Measurements from ENCODE around the gene RBPJ.

The RBPJ gene

DNA sequence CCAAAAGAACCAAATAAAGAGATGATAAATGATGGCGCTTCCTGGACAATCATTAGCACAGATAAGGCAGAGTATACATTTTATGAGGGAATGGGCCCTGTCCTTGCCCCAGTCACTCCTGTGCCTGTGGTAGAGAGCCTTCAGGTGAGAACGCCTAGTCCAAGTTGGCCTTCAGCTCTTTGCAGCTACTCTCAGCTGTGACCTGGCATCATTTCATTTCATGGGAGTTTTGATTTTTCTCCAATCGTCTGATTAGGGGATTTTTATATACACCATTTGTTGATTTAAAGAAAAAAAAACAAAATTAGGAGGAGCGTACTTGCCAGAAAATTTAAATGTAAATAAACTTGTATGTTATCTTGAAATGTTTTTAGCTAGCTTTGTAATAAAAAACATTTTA, 109.1 kb downstream of the RBPJ start:
- H3K36me3 ChIP-seq (ENCODE audit: control insufficient read depth, insufficient read depth, low read length), result peaks cover 2% of the 10 kb centered on the region
- H2AK5ac ChIP-seq (ENCODE audit: low read length), result no peak overlapping the region
- no peak overlapping the region for H2BK120ac ChIP-seq (ENCODE audit: low read depth, low read length)
- no peak for DNase-seq
- no peak overlapping the region for H3K23ac ChIP-seq (ENCODE audit: low read length)
- H3K79me2 ChIP-seq (ENCODE audit: control insufficient read depth, insufficient read depth, low read length), result no peaks in the 10 kb centered on the region
- H3K4me2 ChIP-seq (ENCODE audit: low read length), result no peak overlapping the region
- no peak overlapping the region for H2BK5ac ChIP-seq (ENCODE audit: low read length)
- H3K27ac ChIP-seq (ENCODE audit: low read depth, low read length), result no peak overlapping the region
- no peak overlapping the region for H4K5ac ChIP-seq (ENCODE audit: low read length)
- H3K4ac ChIP-seq (ENCODE audit: low read depth, low read length), result no peak overlapping the region
- H3K4me3 ChIP-seq (ENCODE audit: low read length), result no peak overlapping the region
- H3K56ac ChIP-seq (ENCODE audit: low read length), result no peak overlapping the region
- no peaks in the 10 kb centered on the region for H3K79me1 ChIP-seq (ENCODE audit: low read length)
- no peak overlapping the region for H4K8ac ChIP-seq (ENCODE audit: low read depth, low read length)
- H2BK15ac ChIP-seq (replicated peaks; ENCODE audit: low read depth), result no peak overlapping the region
- no peak overlapping the region for H3K9ac ChIP-seq (ENCODE audit: low read length)
- no peak overlapping the region for H3K18ac ChIP-seq (ENCODE audit: low read length)
- no peaks in the 10 kb centered on the region for H3K27me3 ChIP-seq (ENCODE audit: insufficient read depth, low read length, poor library complexity)
- no CpG with 5 or more reads among the region's 4 CpGs for WGBS (ENCODE audit: extremely low coverage, insufficient coverage, low lambda C conversion rate)
- H3K4me1 ChIP-seq (ENCODE audit: control insufficient read depth, low read depth, low read length), result no peaks in the 10 kb centered on the region

GRCh38 chr4:26431461-26432180, 110.8 kb downstream of the RBPJ start:
- Histone ChIP-seq H2BK120ac (ENCODE audit: low read depth, low read length) (no peak overlapping the region), H4K5ac (ENCODE audit: low read length) (no peak overlapping the region), H3K56ac (ENCODE audit: low read length) (no peak overlapping the region), H2BK5ac (ENCODE audit: low read length) (no peak overlapping the region), H3K27me3 (ENCODE audit: insufficient read depth, low read length, poor library complexity) (no peaks in the 10 kb centered on the region), H3K36me3 (ENCODE audit: control insufficient read depth, insufficient read depth, low read length) (peaks cover 2% of the 10 kb centered on the region), H2BK15ac (replicated peaks; ENCODE audit: low read depth) (no peak overlapping the region), H3K79me1 (ENCODE audit: low read length) (no peaks in the 10 kb centered on the region), H3K9ac (ENCODE audit: low read length) (no peak overlapping the region), H2AK5ac (ENCODE audit: low read length) (no peak overlapping the region), H3K4me2 (ENCODE audit: low read length) (no peak overlapping the region), H3K27ac (ENCODE audit: low read depth, low read length) (no peak overlapping the region), H3K4me1 (ENCODE audit: control insufficient read depth, low read depth, low read length) (no peaks in the 10 kb centered on the region), H3K18ac (ENCODE audit: low read length) (no peak overlapping the region), H3K4ac (ENCODE audit: low read depth, low read length) (no peak overlapping the region), H4K8ac (ENCODE audit: low read depth, low read length) (no peak overlapping the region), H3K23ac (ENCODE audit: low read length) (no peak overlapping the region), H3K4me3 (ENCODE audit: low read length) (no peak overlapping the region), H3K79me2 (ENCODE audit: control insufficient read depth, insufficient read depth, low read length) (no peaks in the 10 kb centered on the region)
- no peak for DNase-seq
- WGBS (ENCODE audit: extremely low coverage, insufficient coverage, low lambda C conversion rate), result no CpG with 5 or more reads among the region's 2 CpGs

DNA sequence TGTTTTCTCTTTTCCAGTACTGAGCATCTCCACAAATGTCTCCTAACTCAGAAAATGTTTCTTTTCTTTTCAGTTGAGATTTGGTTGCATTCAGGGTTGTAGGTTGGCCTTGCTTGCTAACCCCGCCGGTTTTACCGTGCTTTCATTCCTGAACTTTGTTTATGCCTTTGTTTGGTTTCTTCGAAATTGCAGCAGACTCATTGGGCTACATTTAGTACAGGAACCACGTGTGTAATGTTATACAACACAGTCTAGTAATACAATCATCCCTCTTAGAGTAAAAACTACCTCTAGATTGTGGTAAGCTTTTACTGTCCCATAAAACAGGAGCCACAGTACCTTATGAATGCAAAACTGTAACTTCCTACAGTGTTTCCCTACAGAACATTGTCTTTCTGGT, 111.6 kb downstream of the RBPJ start:
- H3K27ac ChIP-seq (ENCODE audit: low read depth, low read length), result no peak overlapping the region
- no CpG with 5 or more reads among the region's 5 CpGs for WGBS (ENCODE audit: extremely low coverage, insufficient coverage, low lambda C conversion rate)

DNA sequence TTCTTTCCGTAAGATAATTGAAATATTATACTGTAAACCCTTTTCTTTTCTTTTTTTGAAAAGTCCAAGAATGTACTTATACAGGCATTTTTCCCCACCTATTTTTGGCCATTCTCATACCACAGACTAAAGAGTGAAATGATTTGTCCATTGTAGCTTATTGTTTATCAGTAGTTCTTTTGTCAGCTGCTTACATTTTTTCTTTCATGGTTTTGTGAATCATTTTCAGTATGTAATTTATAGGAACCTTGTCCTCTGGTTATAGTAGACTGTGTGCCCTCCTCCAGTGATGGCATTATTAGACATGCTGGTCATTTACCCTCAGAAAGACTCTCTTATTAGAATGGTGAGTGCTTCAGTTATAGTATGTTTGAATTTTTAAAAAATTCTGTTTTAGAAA, 112.7 kb downstream of the RBPJ start:
- no peaks in the 10 kb centered on the region for H3K79me2 ChIP-seq (ENCODE audit: control insufficient read depth, insufficient read depth, low read length)
- no peak overlapping the region for H3K4ac ChIP-seq (ENCODE audit: low read depth, low read length)
- H2BK120ac ChIP-seq (ENCODE audit: low read depth, low read length), result no peak overlapping the region
- no peak overlapping the region for H3K18ac ChIP-seq (ENCODE audit: low read length)
- no peak overlapping the region for H2AK5ac ChIP-seq (ENCODE audit: low read length)
- no peak overlapping the region for H3K56ac ChIP-seq (ENCODE audit: low read length)
- no peak overlapping the region for H3K4me2 ChIP-seq (ENCODE audit: low read length)
- H3K27me3 ChIP-seq (ENCODE audit: insufficient read depth, low read length, poor library complexity), result no peaks in the 10 kb centered on the region
- peaks cover 2% of the 10 kb centered on the region for H3K36me3 ChIP-seq (ENCODE audit: control insufficient read depth, insufficient read depth, low read length)
- H2BK15ac ChIP-seq (replicated peaks; ENCODE audit: low read depth), result no peak overlapping the region
- no peak overlapping the region for H3K4me3 ChIP-seq (ENCODE audit: low read length)
- H3K79me1 ChIP-seq (ENCODE audit: low read length), result no peaks in the 10 kb centered on the region
- H4K8ac ChIP-seq (ENCODE audit: low read depth, low read length), result no peak overlapping the region
- no CpG with 5 or more reads among the region's 1 CpG for WGBS (ENCODE audit: extremely low coverage, insufficient coverage, low lambda C conversion rate)
- no peak overlapping the region for H3K27ac ChIP-seq (ENCODE audit: low read depth, low read length)
- no peak overlapping the region for H3K23ac ChIP-seq (ENCODE audit: low read length)
- DNase-seq, result no peak
- no peak overlapping the region for H3K9ac ChIP-seq (ENCODE audit: low read length)
- H2BK5ac ChIP-seq (ENCODE audit: low read length), result no peak overlapping the region
- no peaks in the 10 kb centered on the region for H3K4me1 ChIP-seq (ENCODE audit: control insufficient read depth, low read depth, low read length)
- no peak overlapping the region for H4K5ac ChIP-seq (ENCODE audit: low read length)

More for the DNA sequence above, 111.6 kb downstream of the RBPJ start:
- H2BK5ac ChIP-seq (ENCODE audit: low read length), result no peak overlapping the region
- H3K56ac ChIP-seq (ENCODE audit: low read length), result no peak overlapping the region
- no peak overlapping the region for H3K18ac ChIP-seq (ENCODE audit: low read length)
- no peak overlapping the region for H2AK5ac ChIP-seq (ENCODE audit: low read length)
- H3K4me3 ChIP-seq (ENCODE audit: low read length), result no peak overlapping the region
- H3K79me2 ChIP-seq (ENCODE audit: control insufficient read depth, insufficient read depth, low read length), result no peaks in the 10 kb centered on the region
- H3K27me3 ChIP-seq (ENCODE audit: insufficient read depth, low read length, poor library complexity), result no peaks in the 10 kb centered on the region
- H2BK15ac ChIP-seq (replicated peaks; ENCODE audit: low read depth), result no peak overlapping the region
- no peak overlapping the region for H4K8ac ChIP-seq (ENCODE audit: low read depth, low read length)
- H3K79me1 ChIP-seq (ENCODE audit: low read length), result no peaks in the 10 kb centered on the region
- no peak overlapping the region for H3K4ac ChIP-seq (ENCODE audit: low read depth, low read length)
- peaks cover 2% of the 10 kb centered on the region for H3K36me3 ChIP-seq (ENCODE audit: control insufficient read depth, insufficient read depth, low read length)
- DNase-seq, result no peak
- no peak overlapping the region for H3K23ac ChIP-seq (ENCODE audit: low read length)
- H3K9ac ChIP-seq (ENCODE audit: low read length), result no peak overlapping the region
- no peak overlapping the region for H2BK120ac ChIP-seq (ENCODE audit: low read depth, low read length)
- H3K4me2 ChIP-seq (ENCODE audit: low read length), result no peak overlapping the region
- H4K5ac ChIP-seq (ENCODE audit: low read length), result no peak overlapping the region
- no peaks in the 10 kb centered on the region for H3K4me1 ChIP-seq (ENCODE audit: control insufficient read depth, low read depth, low read length)

- Histone ChIP-seq H3K79me1 (ENCODE audit: low read length) (no peaks in the 10 kb centered on the region), H3K4ac (ENCODE audit: low read depth, low read length) (no peak overlapping the region), H3K56ac (ENCODE audit: low read length) (no peak overlapping the region), H3K4me3 (ENCODE audit: low read length) (no peak overlapping the region), H3K9ac (ENCODE audit: low read length) (no peak overlapping the region), H3K36me3 (ENCODE audit: control insufficient read depth, insufficient read depth, low read length) (peaks cover 2% of the 10 kb centered on the region), H3K4me1 (ENCODE audit: control insufficient read depth, low read depth, low read length) (no peaks in the 10 kb centered on the region), H3K23ac (ENCODE audit: low read length) (no peak overlapping the region), H3K18ac (ENCODE audit: low read length) (no peak overlapping the region), H4K8ac (ENCODE audit: low read depth, low read length) (no peak overlapping the region), H3K27me3 (ENCODE audit: insufficient read depth, low read length, poor library complexity) (no peaks in the 10 kb centered on the region), H2AK5ac (ENCODE audit: low read length) (no peak overlapping the region), H3K4me2 (ENCODE audit: low read length) (no peak overlapping the region), H2BK15ac (replicated peaks; ENCODE audit: low read depth) (no peak overlapping the region), H4K5ac (ENCODE audit: low read length) (no peak overlapping the region), H2BK5ac (ENCODE audit: low read length) (no peak overlapping the region), H3K79me2 (ENCODE audit: control insufficient read depth, insufficient read depth, low read length) (no peaks in the 10 kb centered on the region), H3K27ac (ENCODE audit: low read depth, low read length) (no peak overlapping the region), H2BK120ac (ENCODE audit: low read depth, low read length) (no peak overlapping the region)
- no CpG with 5 or more reads among the region's 2 CpGs for WGBS (ENCODE audit: extremely low coverage, insufficient coverage, low lambda C conversion rate)
- no peak for DNase-seq
Observed at GRCh38 chr4:26434030-26434639, 113.3 kb downstream of the RBPJ start.

DNA sequence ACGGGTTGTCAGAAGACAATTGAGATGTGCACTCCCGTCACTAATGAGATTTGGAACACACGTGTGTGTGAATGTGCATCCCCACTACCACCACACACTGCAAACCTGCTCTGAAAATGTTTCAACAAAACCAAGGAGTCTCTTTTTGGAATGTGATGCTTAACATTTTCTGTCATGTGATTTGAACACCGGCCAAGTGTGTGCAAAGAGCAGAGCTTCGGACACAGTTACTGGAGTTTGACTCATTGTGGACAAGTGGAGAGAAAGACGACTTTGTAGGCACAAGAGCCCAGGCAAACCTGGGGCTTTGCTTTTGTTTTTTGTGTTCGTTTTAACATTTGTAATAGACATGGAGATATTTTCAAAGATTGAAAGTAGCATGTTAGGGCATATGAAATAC, 120.3 kb downstream of the RBPJ start:
- no peak overlapping the region for H2BK15ac ChIP-seq (replicated peaks; ENCODE audit: low read depth)
- H3K4me3 ChIP-seq (ENCODE audit: low read length), result no peak overlapping the region
- H3K4me1 ChIP-seq (ENCODE audit: control insufficient read depth, low read depth, low read length), result no peaks in the 10 kb centered on the region
- H3K4ac ChIP-seq (ENCODE audit: low read depth, low read length), result no peak overlapping the region
- no peaks in the 10 kb centered on the region for H3K27me3 ChIP-seq (ENCODE audit: insufficient read depth, low read length, poor library complexity)
- no peak overlapping the region for H4K5ac ChIP-seq (ENCODE audit: low read length)
- WGBS (ENCODE audit: extremely low coverage, insufficient coverage, low lambda C conversion rate), result no CpG with 5 or more reads among the region's 7 CpGs
- no peaks in the 10 kb centered on the region for H3K79me2 ChIP-seq (ENCODE audit: control insufficient read depth, insufficient read depth, low read length)
- no peak overlapping the region for H3K56ac ChIP-seq (ENCODE audit: low read length)
- H3K79me1 ChIP-seq (ENCODE audit: low read length), result no peaks in the 10 kb centered on the region
- no peak overlapping the region for H3K18ac ChIP-seq (ENCODE audit: low read length)
- no peak overlapping the region for H2BK120ac ChIP-seq (ENCODE audit: low read depth, low read length)
- H4K8ac ChIP-seq (ENCODE audit: low read depth, low read length), result no peak overlapping the region
- no peak overlapping the region for H2AK5ac ChIP-seq (ENCODE audit: low read length)
- DNase-seq, result no peak
- H3K4me2 ChIP-seq (ENCODE audit: low read length), result no peak overlapping the region
- no peak overlapping the region for H2BK5ac ChIP-seq (ENCODE audit: low read length)
- H3K9ac ChIP-seq (ENCODE audit: low read length), result no peak overlapping the region
- no peak overlapping the region for H3K23ac ChIP-seq (ENCODE audit: low read length)
- H3K36me3 ChIP-seq (ENCODE audit: control insufficient read depth, insufficient read depth, low read length), result no peaks in the 10 kb centered on the region
- H3K27ac ChIP-seq (ENCODE audit: low read depth, low read length), result no peak overlapping the region
